Esophagus muscularis mucosa (tissue), 4 donors: ENCODE data around the gene TEC.

ENCODE experiments used
- CTCF ChIP-seq, 3 experiments: fragments of 200-600 bp in 2 of 3; fragments of 450-650 bp in 1 of 3; sonication (generic) in 2 of 3; IDR thresholded peaks; one replicate each; pipeline ENCODE4 v1.5.1; 2017 to 2019; ENCODE audit warnings: antibody characterized with exemption in 3 of 3, mild to moderate bottlenecking in 2 of 3, moderate library complexity in 1 of 3
- EP300 ChIP-seq: sonication (generic); formaldehyde crosslinking; IDR thresholded peaks from one replicate; pipeline ENCODE4 v1.6.1; 2017; ENCODE audit warnings: antibody characterized with exemption
- POLR2A ChIP-seq: fragments of 450-650 bp; IDR thresholded peaks from one replicate; pipeline ENCODE4 v1.6.1; 2017; ENCODE audit warnings: antibody characterized with exemption, moderate library complexity, mild to moderate bottlenecking, low read depth
- POLR2AphosphoS5 ChIP-seq, 2 donors: sonication (generic); formaldehyde crosslinking; IDR thresholded peaks; one replicate each; pipeline ENCODE4 v1.6.1; 2017; ENCODE audit warnings: antibody characterized with exemption in 2 of 2

- TF ChIP-seq POLR2A (no peak), CTCF (IDR thresholded peaks at IDR 0.05) (no peak), EP300 (no peak), POLR2AphosphoS5 (IDR thresholded peaks at IDR 0.05) (no peak)
Measured at GRCh38 chr4:48255959-48256342, 13.7 kb downstream of the TEC start.
